OCI-LY1 (cell line): ENCODE measurements around the gene ZDHHC1.

Source experiments
- EZH2 ChIP-seq: fragments of 200-600 bp; sonication (generic), shearing (Covaris generic); IDR thresholded peaks from 2 replicates; pipeline ENCODE4 v1.8.0; 2017; ENCODE audit warnings: borderline replicate concordance, mixed run types, mild to moderate bottlenecking, antibody characterized with exemption, low read length, moderate library complexity, mixed read lengths
- TF ChIP-seq, protein P1 (sequence below): fragments of 200-600 bp; sonication (generic), shearing (Covaris generic); IDR thresholded peaks from 2 replicates; pipeline ENCODE4 v1.5.1; 2017; ENCODE audit warnings: mild to moderate bottlenecking, antibody characterized with exemption, low read length, moderate library complexity, mixed read lengths

DNA sequence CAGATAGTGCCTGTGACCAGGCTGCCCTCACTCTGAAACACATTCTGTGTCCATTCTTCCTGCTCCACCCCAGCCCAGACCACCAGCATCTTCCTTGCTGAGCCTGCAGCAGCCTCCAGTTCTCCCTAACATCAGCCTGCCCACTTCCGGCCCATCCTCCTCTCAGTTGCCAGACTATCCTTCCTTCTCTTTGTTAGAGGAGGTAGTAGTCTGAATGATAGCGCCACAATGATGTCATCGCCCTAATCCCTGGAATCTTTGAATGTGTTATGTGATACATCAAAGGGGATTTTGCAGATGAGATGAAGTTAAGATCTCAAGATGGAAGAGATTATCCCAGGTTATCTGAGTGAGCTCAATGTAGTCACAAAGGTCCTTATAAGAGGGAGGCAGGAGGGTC is 3.2 kb upstream of the ZDHHC1 start:
- no peak for TF ChIP-seq EZH2
- TF ChIP-seq, protein P1, sequence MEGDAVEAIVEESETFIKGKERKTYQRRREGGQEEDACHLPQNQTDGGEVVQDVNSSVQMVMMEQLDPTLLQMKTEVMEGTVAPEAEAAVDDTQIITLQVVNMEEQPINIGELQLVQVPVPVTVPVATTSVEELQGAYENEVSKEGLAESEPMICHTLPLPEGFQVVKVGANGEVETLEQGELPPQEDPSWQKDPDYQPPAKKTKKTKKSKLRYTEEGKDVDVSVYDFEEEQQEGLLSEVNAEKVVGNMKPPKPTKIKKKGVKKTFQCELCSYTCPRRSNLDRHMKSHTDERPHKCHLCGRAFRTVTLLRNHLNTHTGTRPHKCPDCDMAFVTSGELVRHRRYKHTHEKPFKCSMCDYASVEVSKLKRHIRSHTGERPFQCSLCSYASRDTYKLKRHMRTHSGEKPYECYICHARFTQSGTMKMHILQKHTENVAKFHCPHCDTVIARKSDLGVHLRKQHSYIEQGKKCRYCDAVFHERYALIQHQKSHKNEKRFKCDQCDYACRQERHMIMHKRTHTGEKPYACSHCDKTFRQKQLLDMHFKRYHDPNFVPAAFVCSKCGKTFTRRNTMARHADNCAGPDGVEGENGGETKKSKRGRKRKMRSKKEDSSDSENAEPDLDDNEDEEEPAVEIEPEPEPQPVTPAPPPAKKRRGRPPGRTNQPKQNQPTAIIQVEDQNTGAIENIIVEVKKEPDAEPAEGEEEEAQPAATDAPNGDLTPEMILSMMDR: no peak
